IMR-90 (cell line): Measurements from ENCODE around the gene CSGALNACT2. TPM values are rescaled to one million over a fixed set of nuclear protein-coding genes. Genes with fewer than 3 reads are reported as not detected.

Experiments
- CTCF ChIP-seq: conservative IDR thresholded peaks from 2 replicates; pipeline ENCODE4 v1.5.1; 2012; ENCODE audit warnings: mild to moderate bottlenecking, low read depth, low read length, improper control_type of control experiment
- RCOR1 ChIP-seq: IDR thresholded peaks from 2 replicates; pipeline ENCODE4 v1.6.1; 2012; ENCODE audit warnings: mild to moderate bottlenecking, low read length, improper control_type of control experiment; ENCODE audit not compliant: insufficient replicate concordance
- USF2 ChIP-seq: fragments of 150-350 bp; IDR thresholded peaks from 2 replicates; pipeline ENCODE4 v1.6.1; 2017; ENCODE audit warnings: mild to moderate bottlenecking, antibody characterized with exemption, low read length, low read depth
- polyA plus RNA-seq, 3 experiments: library from polyadenylated mRNA; depleted of rRNA; stranded (reverse); fragments of >200 nt; gene quantifications; 2 replicates each; pipeline ENCODE4 v1.2.3, GENCODE V29; 2012; ENCODE audit warnings: low replicate concordance in 1 of 3
- total RNA-seq: library from RNA; depleted of rRNA; stranded (reverse); fragments of >200 nt; gene quantifications from 2 replicates; pipeline ENCODE4 v1.2.3, GENCODE V29; 2012

Gene CSGALNACT2
- total and polyA plus RNA-seq, 2 of the 4 experiments (the other 2 are of a cell fraction) = 6.5 to 13.1 TPM

GRCh38 chr10:43105102-43105955 lies 32.9 kb upstream of the CSGALNACT2 start (continued):
- TF ChIP-seq USF2 = peak; percentile 19; the same call in 1 of the 2 replicates
- TF ChIP-seq RCOR1 = no peak
- TF ChIP-seq CTCF = peak; percentile 98
